ENCODE measurements around the gene DNAI1. TPM values are rescaled to one million over a fixed set of nuclear protein-coding genes. Genes with fewer than 3 reads are reported as not detected.

DNAI1 gene
- total RNA-seq, 2 experiments from 2014 or later, result not detected

DNA sequence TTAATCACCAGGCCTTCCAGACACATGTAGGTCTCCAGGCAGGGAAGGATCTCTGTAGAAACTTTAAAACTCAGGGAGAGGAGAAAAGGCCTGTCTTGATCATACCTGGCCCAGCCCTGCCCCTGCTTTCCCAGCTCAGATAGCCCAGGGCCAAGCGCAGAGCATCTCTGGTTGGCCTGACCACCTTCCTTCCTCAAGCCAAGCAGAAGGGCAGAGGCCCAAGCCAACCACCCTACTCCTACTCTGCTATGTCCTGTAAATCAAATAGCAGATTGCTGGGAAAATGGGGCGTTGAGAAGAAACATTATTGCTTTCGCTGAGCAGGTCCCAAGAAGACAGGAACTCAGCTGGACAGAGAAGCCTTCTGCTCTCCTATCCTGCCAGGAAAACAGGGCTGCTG is 49.9 kb downstream of the DNAI1 start:
- H3K4me3 Mint-ChIP-seq, result no peak overlapping the region
- intact Hi-C loops (cut with DNase I, micrococcal nuclease), result no loop called here
- H3K9me3 Mint-ChIP-seq, result no peaks in the 10 kb centered on the region
- no peaks in the 10 kb centered on the region for H3K27me3 ChIP-seq (ENCODE audit: control insufficient read depth in 1 of 2, insufficient read depth in 2 of 2, low read length in 2 of 2)
- ChIA-PET POLR2A (no interaction called here), CTCF (no interaction called here)
- no peaks in the 10 kb centered on the region for H3K4me1 Mint-ChIP-seq (ENCODE audit: low read depth)
- no peaks in the 10 kb centered on the region for H3K36me3 ChIP-seq (ENCODE audit: insufficient read depth, low read length)
- no peak overlapping the region for H3K4me3 ChIP-seq (ENCODE audit: low read length)
- H3K9me3 ChIP-seq (ENCODE audit: control insufficient read depth in 1 of 2, insufficient read depth in 1 of 2, low read length in 2 of 2), result no peaks in the 10 kb centered on the region
- H3K27ac ChIP-seq (ENCODE audit: low read depth in 1 of 2, low read length in 2 of 2), result no peak overlapping the region
- peaks cover 14% of the 10 kb centered on the region for H3K27me3 Mint-ChIP-seq
- no peak overlapping the region for H3K27ac Mint-ChIP-seq
- no peak for TF ChIP-seq CTCF (IDR thresholded peaks at IDR 0.05)
- ATAC-seq (ENCODE audit: poor library complexity) (no peak), DNase-seq (no peak)
- no peaks in the 10 kb centered on the region for H3K36me3 Mint-ChIP-seq (ENCODE audit: low read depth)
- no peaks in the 10 kb centered on the region for H3K4me1 ChIP-seq (ENCODE audit: insufficient read depth, low read length)

DNA sequence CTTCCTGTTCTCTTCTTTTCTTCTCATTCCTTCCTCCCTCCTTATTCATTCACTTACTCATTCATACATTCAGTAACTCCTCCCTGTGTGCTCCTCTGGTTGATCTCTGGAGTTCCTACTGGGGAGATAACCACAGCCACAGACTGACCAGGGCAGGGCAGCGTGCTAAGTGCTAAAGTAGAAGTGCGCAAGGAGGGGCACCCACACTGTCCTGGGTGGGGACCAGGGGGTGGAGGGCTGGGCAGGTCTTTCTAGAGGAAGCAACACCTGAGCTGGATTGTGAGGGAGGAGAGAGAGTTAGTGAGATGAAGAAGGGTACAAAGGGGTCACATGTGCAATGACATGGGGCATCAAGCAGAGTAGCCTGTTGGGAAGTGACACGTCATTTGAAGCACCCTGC is 50.3 kb downstream of the DNAI1 start:
- POLR2A ChIA-PET, result no interaction called here
- DNase-seq, result no peak
- Histone ChIP-seq H3K9me3 (ENCODE audit: control insufficient read depth in 1 of 2, insufficient read depth in 1 of 2, low read length in 2 of 2) (no peaks in the 10 kb centered on the region), H3K4me1 (ENCODE audit: insufficient read depth, low read length) (no peaks in the 10 kb centered on the region), H3K4me3 (ENCODE audit: low read length) (no peak overlapping the region), H3K27me3 (ENCODE audit: control insufficient read depth in 1 of 2, insufficient read depth in 2 of 2, low read length in 2 of 2) (no peaks in the 10 kb centered on the region), H3K36me3 (ENCODE audit: insufficient read depth, low read length) (no peaks in the 10 kb centered on the region), H3K27ac (ENCODE audit: low read depth in 1 of 2, low read length in 2 of 2) (no peak overlapping the region)
- TF ChIP-seq CTCF (IDR thresholded peaks at IDR 0.05), result no peak
- ATAC-seq (ENCODE audit: poor library complexity), result no peak
- CTCF ChIA-PET, result no interaction called here
- Mint-ChIP-seq H3K4me3 (no peak overlapping the region), H3K27me3 (peaks cover 14% of the 10 kb centered on the region), H3K4me1 (ENCODE audit: low read depth) (no peaks in the 10 kb centered on the region), H3K27ac (no peak overlapping the region), H3K9me3 (no peaks in the 10 kb centered on the region), H3K36me3 (ENCODE audit: low read depth) (no peaks in the 10 kb centered on the region)
- intact Hi-C loops (cut with DNase I, micrococcal nuclease), result no loop called here

GRCh38 chr9:34510497-34511468 is 52.2 kb downstream of the DNAI1 start:
- no peaks in the 10 kb centered on the region for H3K36me3 ChIP-seq (ENCODE audit: insufficient read depth, low read length)
- H3K27me3 ChIP-seq (ENCODE audit: control insufficient read depth in 1 of 2, insufficient read depth in 2 of 2, low read length in 2 of 2), result no peaks in the 10 kb centered on the region
- TF ChIP-seq CTCF (IDR thresholded peaks at IDR 0.05), result no peak
- no peaks in the 10 kb centered on the region for H3K9me3 ChIP-seq (ENCODE audit: control insufficient read depth in 1 of 2, insufficient read depth in 1 of 2, low read length in 2 of 2)
- H3K4me1 Mint-ChIP-seq (ENCODE audit: low read depth), result no peaks in the 10 kb centered on the region
- ChIA-PET POLR2A (no interaction called here), CTCF (no interaction called here)
- no peak overlapping the region for H3K27ac Mint-ChIP-seq
- H3K27me3 Mint-ChIP-seq, result peaks cover 7% of the 10 kb centered on the region
- DNase-seq, result no peak
- no peaks in the 10 kb centered on the region for H3K36me3 Mint-ChIP-seq (ENCODE audit: low read depth)
- no peaks in the 10 kb centered on the region for H3K9me3 Mint-ChIP-seq
- ATAC-seq (ENCODE audit: poor library complexity), result no peak
- no peak overlapping the region for H3K27ac ChIP-seq (ENCODE audit: low read depth in 1 of 2, low read length in 2 of 2)
- H3K4me3 Mint-ChIP-seq, result no peak overlapping the region
- H3K4me3 ChIP-seq (ENCODE audit: low read length), result no peak overlapping the region
- H3K4me1 ChIP-seq (ENCODE audit: insufficient read depth, low read length), result no peaks in the 10 kb centered on the region
- intact Hi-C loops (cut with DNase I, micrococcal nuclease), result no loop called here

All from CD4-positive, alpha-beta T cell (primary cell).